WTC11 (cell line): Measurements from ENCODE around the gene TNRC18.
"Not testable (repeated sequence)": the region's sequence is repeated elsewhere in the genome, so short reads cannot be mapped to it uniquely, and the experiment has no call there.

Experiments
- ELF4 ChIP-seq: sonication (generic); formaldehyde crosslinking; IDR thresholded peaks from 2 replicates; pipeline ENCODE4 v1.8.1; 2022; ENCODE audit warnings: low read depth, mild to moderate bottlenecking, moderate library complexity, missing genetic modification reagents
- ZNF121 ChIP-seq: sonication (generic); formaldehyde crosslinking; IDR thresholded peaks from 2 replicates; pipeline ENCODE4 v1.8.0; 2023; ENCODE audit warnings: missing genetic modification reagents
- TF ChIP-seq, protein P1 (sequence below): fragments of 200-600 bp; IDR thresholded peaks from 2 replicates; pipeline ENCODE4 v1.8.0; 2022; ENCODE audit warnings: antibody characterized with exemption
- TF ChIP-seq, protein P2 (sequence below): sonication (generic); formaldehyde crosslinking; IDR thresholded peaks from 2 replicates; pipeline ENCODE4 v1.8.0; 2022; ENCODE audit warnings: mild to moderate bottlenecking, missing genetic modification reagents
- TF ChIP-seq, protein P3 (sequence below): sonication (generic); formaldehyde crosslinking; IDR thresholded peaks from 2 replicates; pipeline ENCODE4 v1.8.1; 2022; ENCODE audit warnings: mild to moderate bottlenecking, missing genetic modification reagents, moderate library complexity, borderline replicate concordance

DNA sequence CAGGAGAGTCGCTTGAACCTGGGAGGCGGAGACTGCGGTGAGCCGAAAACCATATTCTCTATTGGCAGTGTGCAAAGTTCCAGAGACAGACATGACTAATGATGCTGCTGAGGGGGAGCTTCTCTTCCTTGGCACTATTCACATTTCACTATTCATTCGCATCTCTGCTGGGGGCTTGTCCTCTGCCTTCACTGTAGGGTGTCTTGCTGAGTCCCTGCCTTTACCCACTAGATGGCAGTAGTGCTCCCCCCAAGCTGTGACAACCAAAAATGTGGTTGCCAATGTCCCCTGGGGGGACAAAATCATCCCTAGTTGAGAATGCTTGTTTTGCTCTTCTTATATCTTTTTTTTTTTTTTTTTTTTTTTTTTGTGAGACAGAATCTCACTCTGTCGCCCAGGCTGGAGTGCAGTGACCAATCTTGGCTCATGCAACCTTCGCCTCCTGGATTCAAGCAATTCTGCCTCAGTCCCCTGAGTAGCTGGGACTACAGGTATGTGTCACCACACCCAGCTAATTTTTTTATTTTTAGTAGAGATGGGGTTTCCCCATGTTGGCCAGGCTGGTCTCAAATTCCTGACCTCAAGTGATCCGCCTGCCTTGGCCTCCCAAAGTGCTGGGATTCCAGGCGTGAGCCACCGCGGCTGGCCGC lies 57.5 kb downstream of the TNRC18 start:
- not testable (repeated sequence) for TF ChIP-seq ELF4, ZNF121 (CRISPR knock-in tag)
- TF ChIP-seq, protein P1, sequence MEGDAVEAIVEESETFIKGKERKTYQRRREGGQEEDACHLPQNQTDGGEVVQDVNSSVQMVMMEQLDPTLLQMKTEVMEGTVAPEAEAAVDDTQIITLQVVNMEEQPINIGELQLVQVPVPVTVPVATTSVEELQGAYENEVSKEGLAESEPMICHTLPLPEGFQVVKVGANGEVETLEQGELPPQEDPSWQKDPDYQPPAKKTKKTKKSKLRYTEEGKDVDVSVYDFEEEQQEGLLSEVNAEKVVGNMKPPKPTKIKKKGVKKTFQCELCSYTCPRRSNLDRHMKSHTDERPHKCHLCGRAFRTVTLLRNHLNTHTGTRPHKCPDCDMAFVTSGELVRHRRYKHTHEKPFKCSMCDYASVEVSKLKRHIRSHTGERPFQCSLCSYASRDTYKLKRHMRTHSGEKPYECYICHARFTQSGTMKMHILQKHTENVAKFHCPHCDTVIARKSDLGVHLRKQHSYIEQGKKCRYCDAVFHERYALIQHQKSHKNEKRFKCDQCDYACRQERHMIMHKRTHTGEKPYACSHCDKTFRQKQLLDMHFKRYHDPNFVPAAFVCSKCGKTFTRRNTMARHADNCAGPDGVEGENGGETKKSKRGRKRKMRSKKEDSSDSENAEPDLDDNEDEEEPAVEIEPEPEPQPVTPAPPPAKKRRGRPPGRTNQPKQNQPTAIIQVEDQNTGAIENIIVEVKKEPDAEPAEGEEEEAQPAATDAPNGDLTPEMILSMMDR, result peak; percentile 79
- TF ChIP-seq, protein P2, sequence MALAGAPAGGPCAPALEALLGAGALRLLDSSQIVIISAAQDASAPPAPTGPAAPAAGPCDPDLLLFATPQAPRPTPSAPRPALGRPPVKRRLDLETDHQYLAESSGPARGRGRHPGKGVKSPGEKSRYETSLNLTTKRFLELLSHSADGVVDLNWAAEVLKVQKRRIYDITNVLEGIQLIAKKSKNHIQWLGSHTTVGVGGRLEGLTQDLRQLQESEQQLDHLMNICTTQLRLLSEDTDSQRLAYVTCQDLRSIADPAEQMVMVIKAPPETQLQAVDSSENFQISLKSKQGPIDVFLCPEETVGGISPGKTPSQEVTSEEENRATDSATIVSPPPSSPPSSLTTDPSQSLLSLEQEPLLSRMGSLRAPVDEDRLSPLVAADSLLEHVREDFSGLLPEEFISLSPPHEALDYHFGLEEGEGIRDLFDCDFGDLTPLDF (CRISPR knock-in tag), result not testable (repeated sequence)
- TF ChIP-seq, protein P3, sequence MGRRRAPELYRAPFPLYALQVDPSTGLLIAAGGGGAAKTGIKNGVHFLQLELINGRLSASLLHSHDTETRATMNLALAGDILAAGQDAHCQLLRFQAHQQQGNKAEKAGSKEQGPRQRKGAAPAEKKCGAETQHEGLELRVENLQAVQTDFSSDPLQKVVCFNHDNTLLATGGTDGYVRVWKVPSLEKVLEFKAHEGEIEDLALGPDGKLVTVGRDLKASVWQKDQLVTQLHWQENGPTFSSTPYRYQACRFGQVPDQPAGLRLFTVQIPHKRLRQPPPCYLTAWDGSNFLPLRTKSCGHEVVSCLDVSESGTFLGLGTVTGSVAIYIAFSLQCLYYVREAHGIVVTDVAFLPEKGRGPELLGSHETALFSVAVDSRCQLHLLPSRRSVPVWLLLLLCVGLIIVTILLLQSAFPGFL (CRISPR knock-in tag), result not testable (repeated sequence)
